PC-9 (cell line): ENCODE measurements around the gene COL5A3. TPM values are rescaled to one million over a fixed set of nuclear protein-coding genes. Genes with fewer than 3 reads are reported as not detected.

Source experiments
- BruUV-seq: library from RNA; stranded (reverse); fragments of 400-500 nt; replicated peaks from 2 replicates; lab custom pipeline; 2021; lab: Mats Ljungman, UMichigan
- CTCF ChIA-PET: fragments of 300-600 bp; sonication (Branson Sonifier 250); formaldehyde crosslinking; loops from one replicate; lab custom pipeline; 2022; ENCODE audit warnings: antibody characterized with exemption; lab: Charles Lee
- POLR2A ChIA-PET: fragments of 300-600 bp; sonication (Branson Sonifier 250); formaldehyde crosslinking; loops from one replicate; lab custom pipeline; 2022; ENCODE audit warnings: antibody characterized with exemption; ENCODE audit not compliant: unreplicated experiment; lab: Charles Lee
- DNase-seq, 2 experiments: peaks; one replicate each; pipeline versions ENCODE4 v3.0.0 to v3.0.0-alpha.2; 2015 to 2022; ENCODE audit warnings: mixed read lengths in 1 of 2
- H2AFZ ChIP-seq: fragments of 200-600 bp; sonication (generic); 2 replicates; pipeline ENCODE4 v1.8.1; 2017; ENCODE audit warnings: antibody characterized with exemption
- H3F3A ChIP-seq: fragments of 200-600 bp; sonication (generic); 2 replicates; pipeline ENCODE4 v1.8.1; 2017; ENCODE audit warnings: antibody characterized with exemption, mild to moderate bottlenecking, low read depth; ENCODE audit not compliant: insufficient read depth
- H3K27ac ChIP-seq: fragments of 200-600 bp; sonication (generic); 2 replicates; pipeline ENCODE4 v1.6.1; 2016; ENCODE audit warnings: mixed run types
- H3K27me3 ChIP-seq: fragments of 200-600 bp; sonication (generic); 2 replicates; pipeline ENCODE4 v1.6.1; 2016; ENCODE audit warnings: low read depth, mixed run types; ENCODE audit not compliant: insufficient read depth
- H3K36me3 ChIP-seq: fragments of 200-600 bp; sonication (generic); 2 replicates; pipeline ENCODE4 v1.6.1; 2016; ENCODE audit warnings: low read depth, mixed run types
- H3K4me1 ChIP-seq: fragments of 200-600 bp; sonication (generic); replicated peaks from 2 replicates; pipeline ENCODE4 v1.6.1; 2016; ENCODE audit warnings: mixed run types; ENCODE audit not compliant: insufficient read depth
- H3K4me2 ChIP-seq: fragments of 200-600 bp; sonication (generic); 2 replicates; pipeline ENCODE4 v1.6.1; 2017; ENCODE audit warnings: mixed run types
- H3K4me3 ChIP-seq: fragments of 200-600 bp; sonication (generic); 2 replicates; pipeline ENCODE4 v1.6.1; 2016; ENCODE audit warnings: mixed run types
- H3K79me2 ChIP-seq: fragments of 200-600 bp; sonication (generic); 2 replicates; pipeline ENCODE4 v1.6.1; 2017; ENCODE audit warnings: low read depth, mixed run types
- H3K9me2 ChIP-seq: fragments of 200-600 bp; sonication (generic); 2 replicates; pipeline ENCODE4 v1.8.1; 2017; ENCODE audit warnings: mild to moderate bottlenecking; ENCODE audit not compliant: insufficient read depth
- H3K9me3 ChIP-seq: fragments of 200-600 bp; sonication (generic); 2 replicates; pipeline ENCODE4 v1.8.1; 2016; ENCODE audit warnings: low read depth; ENCODE audit not compliant: insufficient read depth
- H4K20me1 ChIP-seq: fragments of 200-600 bp; sonication (generic); 2 replicates; pipeline ENCODE4 v1.8.1; 2017; ENCODE audit not compliant: insufficient read depth
- EZH2 ChIP-seq: fragments of 200-600 bp; sonication (generic); IDR thresholded peaks from 2 replicates; pipeline ENCODE4 v1.8.0; 2017; ENCODE audit warnings: antibody characterized with exemption, low read depth
- intact Hi-C: fragments of 100-400 bp; cut with micrococcal nuclease; formaldehyde crosslinking; loops from one replicate; pipeline ENCODE4 v1.10.0; 2022; ENCODE audit not compliant: unreplicated experiment
- total RNA-seq: library from RNA; stranded (reverse); gene quantifications from 2 replicates; pipeline ENCODE4 v1.2.3, GENCODE V29; 2021
- TF ChIP-seq, protein P1 (sequence below): fragments of 200-600 bp; sonication (generic); conservative IDR thresholded peaks from 2 replicates; pipeline ENCODE4 v1.6.1; 2017; ENCODE audit warnings: mixed run types, antibody characterized with exemption, mild to moderate bottlenecking, moderate library complexity

Gene COL5A3
- total RNA-seq, 1 experiment from 2014 or later: not detected

DNA sequence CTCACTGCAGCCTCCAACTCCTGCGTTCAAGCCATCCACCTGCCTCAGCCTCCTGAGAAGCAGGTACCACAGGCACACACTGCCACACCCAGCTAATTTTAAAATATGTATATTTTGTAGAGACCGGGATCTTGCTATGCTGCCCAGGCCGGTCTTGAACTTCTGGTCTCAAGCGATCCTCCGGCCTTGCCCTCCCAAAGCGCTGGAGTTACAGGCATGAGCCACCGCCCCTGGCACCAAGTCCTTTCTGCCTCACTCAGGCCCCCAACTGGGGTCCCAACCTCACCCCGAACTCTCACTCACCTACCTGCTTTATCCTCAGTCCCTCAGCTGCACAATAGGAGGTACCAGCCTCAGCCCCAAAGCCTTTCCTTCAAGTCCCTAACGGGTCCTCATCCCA, 635 bp upstream of the COL5A3 start:
- no peaks in the 10 kb centered on the region for H3F3A ChIP-seq
- H3K27me3 ChIP-seq: peaks cover 91% of the 10 kb centered on the region
- ChIA-PET POLR2A (no interaction called here), CTCF (interaction anchor here (0.6 kb wide), 1 partner anchor 11 kb away, joined by 5 read pairs; no protein-coding TSS in a partner anchor)
- no peak overlapping the region for H3K27ac ChIP-seq
- DNase-seq: no peak
- H3K9me2 ChIP-seq: no peaks in the 10 kb centered on the region
- H3K36me3 ChIP-seq: no peaks in the 10 kb centered on the region
- H2AFZ ChIP-seq: no peak overlapping the region
- H3K79me2 ChIP-seq: no peaks in the 10 kb centered on the region
- no peaks in the 10 kb centered on the region for H3K4me1 ChIP-seq
- no peak overlapping the region for H3K4me2 ChIP-seq
- intact Hi-C loops: no loop called here
- no peaks in the 10 kb centered on the region for H3K9me3 ChIP-seq
- no TSS peak for BruUV-seq
- TF ChIP-seq EZH2: no peak
- TF ChIP-seq, protein P1, sequence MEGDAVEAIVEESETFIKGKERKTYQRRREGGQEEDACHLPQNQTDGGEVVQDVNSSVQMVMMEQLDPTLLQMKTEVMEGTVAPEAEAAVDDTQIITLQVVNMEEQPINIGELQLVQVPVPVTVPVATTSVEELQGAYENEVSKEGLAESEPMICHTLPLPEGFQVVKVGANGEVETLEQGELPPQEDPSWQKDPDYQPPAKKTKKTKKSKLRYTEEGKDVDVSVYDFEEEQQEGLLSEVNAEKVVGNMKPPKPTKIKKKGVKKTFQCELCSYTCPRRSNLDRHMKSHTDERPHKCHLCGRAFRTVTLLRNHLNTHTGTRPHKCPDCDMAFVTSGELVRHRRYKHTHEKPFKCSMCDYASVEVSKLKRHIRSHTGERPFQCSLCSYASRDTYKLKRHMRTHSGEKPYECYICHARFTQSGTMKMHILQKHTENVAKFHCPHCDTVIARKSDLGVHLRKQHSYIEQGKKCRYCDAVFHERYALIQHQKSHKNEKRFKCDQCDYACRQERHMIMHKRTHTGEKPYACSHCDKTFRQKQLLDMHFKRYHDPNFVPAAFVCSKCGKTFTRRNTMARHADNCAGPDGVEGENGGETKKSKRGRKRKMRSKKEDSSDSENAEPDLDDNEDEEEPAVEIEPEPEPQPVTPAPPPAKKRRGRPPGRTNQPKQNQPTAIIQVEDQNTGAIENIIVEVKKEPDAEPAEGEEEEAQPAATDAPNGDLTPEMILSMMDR: no peak
- no peaks in the 10 kb centered on the region; the same call in 1 of the 2 replicates for H4K20me1 ChIP-seq
- no peak overlapping the region for H3K4me3 ChIP-seq

DNA sequence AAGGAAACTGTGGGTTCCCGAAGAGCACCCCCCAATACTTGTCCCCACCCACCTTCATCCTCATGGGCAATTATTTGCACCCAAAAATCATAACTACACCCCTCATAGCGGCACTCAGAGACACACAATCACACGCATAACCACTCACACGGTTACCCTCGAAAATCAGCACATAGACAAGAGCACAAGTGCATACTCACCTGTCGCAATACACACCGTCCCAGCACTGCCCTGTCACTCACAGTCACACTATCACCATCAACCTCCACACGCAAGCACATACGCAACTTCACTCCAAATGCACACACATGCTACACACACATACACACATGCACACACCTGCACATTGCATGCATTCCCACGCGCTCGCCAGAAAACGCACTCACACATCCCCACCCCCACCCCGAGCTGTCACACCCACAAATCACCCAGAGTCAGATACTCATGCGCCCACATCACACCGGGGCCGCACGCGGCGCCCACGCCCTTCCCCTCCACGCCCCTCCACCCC, 535 bp downstream of the COL5A3 start:
- no TSS peak for BruUV-seq
- Histone ChIP-seq H3K9me3 (no peaks in the 10 kb centered on the region), H3K79me2 (no peaks in the 10 kb centered on the region), H3K36me3 (no peaks in the 10 kb centered on the region), H3F3A (no peaks in the 10 kb centered on the region), H3K4me3 (no peak overlapping the region), H3K27me3 (peaks cover 96% of the 10 kb centered on the region), H3K27ac (no peak overlapping the region), H3K4me2 (no peak overlapping the region), H3K4me1 (no peaks in the 10 kb centered on the region), H4K20me1 (no peaks in the 10 kb centered on the region; the same call in 1 of the 2 replicates), H3K9me2 (no peaks in the 10 kb centered on the region), H2AFZ (no peak overlapping the region)
- ChIA-PET CTCF (no interaction called here), POLR2A (no interaction called here)
- intact Hi-C loops: no loop called here
- DNase-seq: no peak
- TF ChIP-seq EZH2: no peak
- TF ChIP-seq, protein P1: no peak

DNA sequence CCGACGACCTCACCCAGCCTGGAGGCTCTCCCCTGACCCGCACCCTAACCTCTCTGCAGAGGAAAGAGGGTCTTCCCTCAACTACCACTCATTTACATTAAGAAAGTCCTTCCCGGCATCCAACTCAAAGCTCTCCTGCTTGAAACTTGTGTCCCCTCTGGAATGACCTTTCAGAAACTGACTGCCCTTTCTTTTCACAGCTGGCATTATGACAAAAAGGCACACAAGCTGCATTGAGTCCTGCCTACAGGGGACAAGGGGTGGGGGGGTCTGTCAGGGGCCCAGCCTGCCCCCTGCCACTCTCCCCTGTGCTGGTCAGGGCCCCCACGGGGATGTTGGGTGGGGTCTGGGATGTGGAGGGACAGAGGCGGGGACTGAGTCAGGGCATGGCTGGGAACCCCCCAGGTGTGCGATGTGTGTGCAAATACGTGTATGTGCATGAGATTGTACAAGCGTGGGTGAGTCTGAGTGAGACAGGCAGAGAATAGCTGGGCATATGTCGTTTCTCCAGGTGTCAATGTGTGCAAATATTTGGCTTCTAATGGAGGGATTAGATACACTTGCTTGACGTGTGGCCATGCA, 2.0 kb downstream of the COL5A3 start:
- Histone ChIP-seq H4K20me1 (no peaks in the 10 kb centered on the region; the same call in 1 of the 2 replicates), H2AFZ (no peak overlapping the region), H3K4me1 (no peaks in the 10 kb centered on the region), H3K4me3 (no peak overlapping the region), H3K9me3 (no peaks in the 10 kb centered on the region), H3K4me2 (no peak overlapping the region), H3F3A (no peaks in the 10 kb centered on the region), H3K27ac (no peak overlapping the region), H3K27me3 (peaks cover 97% of the 10 kb centered on the region), H3K36me3 (no peaks in the 10 kb centered on the region), H3K79me2 (no peaks in the 10 kb centered on the region), H3K9me2 (no peaks in the 10 kb centered on the region)
- TF ChIP-seq EZH2: no peak
- TF ChIP-seq, protein P1: no peak
- intact Hi-C loops: no loop called here
- CTCF ChIA-PET: no interaction called here
- POLR2A ChIA-PET: no interaction called here
- DNase-seq: no peak
- no TSS peak for BruUV-seq
